HG02759 (cell line): ENCODE data around the gene OR5W2.
A peak's percentile ranks its signal among the peaks of the same experiment; 100 is the strongest.
"Not testable (repeated sequence)": the region's sequence is repeated elsewhere in the genome, so short reads cannot be mapped to it uniquely, and the experiment has no call there.

Experiments used
- ATAC-seq: cut with Tn5 transposase; IDR thresholded peaks from one replicate; pipeline ENCODE4 v1.9.1; 2021; ENCODE audit warnings: mild to moderate bottlenecking, moderate library complexity; ENCODE audit not compliant: unreplicated experiment

The OR5W2 gene

DNA sequence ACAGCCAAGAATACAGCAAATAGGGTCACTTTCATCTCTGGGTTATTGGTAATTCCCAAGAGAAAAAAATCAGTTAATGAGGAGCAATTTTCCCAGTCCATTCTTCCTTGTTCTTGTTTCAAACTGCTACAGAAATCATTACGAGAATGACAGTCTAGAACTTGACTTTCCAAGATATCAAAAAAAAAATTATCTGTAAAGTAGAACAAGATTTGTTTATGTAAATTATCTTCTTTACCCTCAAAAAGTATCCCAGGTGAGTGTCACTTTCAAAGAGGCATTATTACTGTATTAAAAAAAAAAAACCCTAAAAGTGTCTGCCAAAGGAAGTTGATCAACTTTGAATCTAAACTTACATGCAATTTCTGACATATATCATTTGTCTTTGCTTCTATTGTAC, at the start of gene OR5W2:
TSS of gene OR5W2 (minus strand) at position 101 of the 400 bp plus-strand sequence. CDS start at position 101, 0 bp downstream.
- ATAC-seq, result no peak

DNA sequence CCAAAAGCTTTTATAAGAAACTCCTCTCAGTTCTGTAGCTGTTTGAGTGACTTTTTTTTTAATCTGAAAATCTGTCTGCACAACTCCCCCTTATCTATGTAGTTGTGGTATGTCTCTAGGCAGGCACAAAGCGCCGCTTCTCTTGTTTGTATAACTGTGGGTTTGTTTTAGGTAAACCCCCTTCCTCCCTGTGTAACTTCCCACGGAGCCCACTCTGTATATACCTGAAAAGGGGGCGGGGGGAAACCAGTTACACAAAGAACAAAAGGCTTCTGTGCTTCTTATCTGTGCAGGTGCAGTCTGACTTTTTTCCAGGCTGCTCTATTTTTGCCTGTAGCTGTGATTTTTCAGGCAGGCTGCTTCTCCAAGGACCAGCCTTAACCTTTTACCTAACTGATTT, 42.1 kb upstream of the OR5W2 start:
- ATAC-seq, result no peak

DNA sequence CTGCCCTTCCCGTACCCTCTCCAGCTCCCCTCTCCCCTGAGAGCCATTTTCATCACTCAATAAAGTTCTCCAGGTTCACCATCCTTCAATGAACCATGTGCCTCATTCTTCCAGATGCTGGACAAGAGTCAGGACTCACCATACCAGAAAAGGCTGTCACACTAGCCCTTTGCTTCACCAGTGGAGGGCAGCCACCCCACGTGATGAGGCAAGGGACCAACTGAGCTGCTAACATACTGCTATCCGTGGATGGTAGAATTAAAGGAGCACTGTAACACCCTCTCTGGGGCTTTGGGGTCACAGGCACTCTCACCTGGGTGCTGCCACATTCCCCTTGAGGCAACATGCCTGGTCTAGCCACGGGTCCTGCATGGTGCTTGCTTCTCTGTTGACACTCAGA, 34.9 kb upstream of the OR5W2 start:
- ATAC-seq, result no peak

DNA sequence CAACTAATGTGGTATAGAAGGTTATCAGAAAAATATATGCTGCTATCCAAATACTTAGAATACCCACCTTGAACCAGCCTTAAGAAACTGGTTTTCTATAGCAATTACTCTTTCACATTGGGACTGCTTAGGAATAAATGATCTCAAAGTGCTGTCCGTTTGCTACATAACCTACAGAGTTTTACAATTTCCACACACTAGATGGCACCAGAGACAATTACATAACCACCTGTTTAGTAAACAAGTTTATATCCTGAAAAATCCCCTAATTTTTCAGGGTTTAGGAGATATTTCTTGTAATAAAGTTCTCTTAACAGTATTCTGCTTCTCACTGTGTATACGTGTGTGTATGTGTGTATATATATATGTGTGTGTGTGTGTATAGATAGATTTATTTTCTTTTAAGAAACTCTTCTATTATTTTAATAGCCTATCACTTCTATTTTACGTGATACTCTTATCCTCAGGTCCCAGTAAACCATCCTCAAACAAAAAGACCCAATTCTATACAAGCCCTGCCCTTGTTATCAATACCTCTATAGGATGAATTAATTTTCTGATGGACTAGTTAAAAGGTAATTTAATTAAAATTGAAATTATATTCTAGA, 28.5 kb upstream of the OR5W2 start:
- peak; percentile 68 for ATAC-seq

DNA sequence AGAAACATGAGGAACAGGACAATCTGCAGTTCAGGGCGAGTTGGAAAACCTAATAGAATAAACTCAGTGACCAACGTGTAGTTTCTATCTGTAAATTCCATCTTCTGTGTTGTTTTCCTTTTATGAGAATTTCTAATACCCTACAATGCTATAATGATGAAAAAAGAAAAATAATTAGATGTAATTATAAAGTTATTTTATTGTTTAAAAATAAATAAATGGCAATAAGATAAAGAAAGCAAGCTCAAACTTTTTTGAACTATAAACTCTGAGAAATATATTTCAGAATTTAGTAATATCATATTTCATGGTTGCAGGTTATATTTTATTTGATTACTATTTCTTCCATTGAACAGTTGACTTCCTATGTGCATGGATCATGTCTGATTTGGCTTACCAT, 21.9 kb upstream of the OR5W2 start, which contains the start of gene OR5I1:
TSS of gene OR5I1 (minus strand) at position 101 of the 400 bp plus-strand sequence. CDS start at position 101, 0 bp downstream.
- no peak for ATAC-seq

DNA sequence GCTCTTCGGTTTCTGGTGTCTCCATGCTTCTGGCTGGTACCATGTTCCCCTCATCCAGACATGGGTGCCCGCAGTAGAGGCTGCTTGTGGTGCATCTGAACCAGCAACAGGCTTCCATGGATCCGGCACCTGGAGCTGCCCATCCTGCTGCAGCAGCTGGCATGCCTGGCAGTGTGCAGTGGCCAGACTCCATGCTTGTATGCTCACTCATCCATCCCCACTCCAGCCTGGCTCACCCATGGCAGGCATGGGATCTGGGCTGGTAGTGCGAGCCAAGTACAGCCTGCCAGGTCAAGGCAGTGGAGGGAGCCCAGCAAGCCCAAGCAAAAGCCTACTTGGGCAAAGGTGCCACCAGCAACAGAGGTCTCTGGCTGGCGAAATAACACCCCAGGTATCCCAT, 6.2 kb upstream of the OR5W2 start:
- no peak for ATAC-seq

DNA sequence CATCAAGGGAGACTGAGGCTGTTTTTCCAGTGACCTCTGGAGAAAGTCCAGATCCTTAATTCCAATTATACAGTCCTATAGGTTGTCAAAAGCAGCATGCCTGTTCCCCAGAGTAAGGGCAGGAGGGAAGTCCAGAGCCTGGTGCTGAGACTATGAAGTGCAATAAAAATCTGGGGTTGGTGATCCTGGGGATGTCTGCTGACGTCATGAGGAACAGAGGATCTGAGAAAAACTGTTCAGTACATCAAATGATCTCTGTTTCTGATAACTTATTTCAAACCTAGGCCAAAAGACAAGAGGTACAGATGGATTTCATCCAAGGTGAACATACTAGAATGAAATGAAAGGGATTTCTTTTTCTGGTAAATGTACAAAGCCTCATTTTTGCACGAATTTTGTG, 12.1 kb downstream of the OR5W2 start:
- ATAC-seq, result no peak

DNA sequence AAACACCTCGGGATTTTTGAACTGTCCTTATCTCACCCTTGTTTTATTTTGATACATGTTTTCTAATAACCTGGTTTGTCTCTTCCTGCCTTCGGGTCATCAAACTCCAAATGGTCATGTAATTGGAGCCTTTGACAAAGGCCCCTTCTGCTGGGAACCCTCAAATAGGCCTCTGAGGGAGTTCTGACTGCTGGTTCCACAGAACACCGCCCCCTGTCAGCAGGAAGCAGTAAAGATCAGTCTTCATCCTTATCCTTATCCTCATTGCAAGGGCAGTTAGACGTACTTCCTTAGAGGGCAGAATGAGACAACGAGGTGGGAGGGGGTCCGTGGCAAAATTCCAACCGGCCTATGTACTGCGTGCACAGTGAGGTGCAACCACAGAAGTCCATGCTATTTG, 19.2 kb downstream of the OR5W2 start:
- no peak for ATAC-seq

DNA sequence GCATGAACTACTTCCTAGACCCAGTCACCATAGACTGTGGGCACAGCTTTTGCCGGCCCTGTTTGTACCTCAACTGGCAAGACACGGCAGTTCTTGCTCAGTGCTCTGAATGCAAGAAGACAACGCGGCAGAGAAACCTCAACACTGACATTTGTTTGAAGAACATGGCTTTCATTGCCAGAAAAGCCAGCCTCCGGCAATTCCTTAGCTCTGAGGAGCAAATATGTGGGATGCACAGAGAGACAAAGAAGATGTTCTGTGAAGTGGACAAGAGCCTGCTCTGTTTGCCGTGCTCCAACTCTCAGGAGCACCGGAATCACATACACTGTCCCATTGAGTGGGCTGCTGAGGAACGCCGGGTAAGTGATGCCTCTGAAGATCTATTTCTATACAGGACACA, 28.9 kb downstream of the OR5W2 start:
- ATAC-seq, result not testable (repeated sequence)

DNA sequence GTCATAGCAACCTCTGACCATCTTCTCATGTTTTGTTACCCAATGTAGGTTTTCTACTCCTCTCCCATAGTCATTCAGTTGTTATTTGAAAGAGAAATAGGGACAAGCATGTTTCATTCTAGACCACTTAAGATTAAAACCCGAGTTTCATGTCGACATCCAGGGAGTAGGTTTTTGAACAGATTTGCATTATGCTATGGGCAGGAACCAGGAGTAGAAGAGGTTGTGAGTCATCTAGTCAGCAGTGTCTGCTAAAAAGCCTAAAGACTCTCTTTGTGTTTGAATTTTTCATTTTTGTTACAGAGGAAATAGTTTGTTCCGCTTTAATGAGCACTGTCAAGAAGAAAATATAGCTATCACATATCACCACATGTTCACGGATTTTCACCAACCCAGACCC, 29.4 kb downstream of the OR5W2 start:
- ATAC-seq, result not testable (repeated sequence)

DNA sequence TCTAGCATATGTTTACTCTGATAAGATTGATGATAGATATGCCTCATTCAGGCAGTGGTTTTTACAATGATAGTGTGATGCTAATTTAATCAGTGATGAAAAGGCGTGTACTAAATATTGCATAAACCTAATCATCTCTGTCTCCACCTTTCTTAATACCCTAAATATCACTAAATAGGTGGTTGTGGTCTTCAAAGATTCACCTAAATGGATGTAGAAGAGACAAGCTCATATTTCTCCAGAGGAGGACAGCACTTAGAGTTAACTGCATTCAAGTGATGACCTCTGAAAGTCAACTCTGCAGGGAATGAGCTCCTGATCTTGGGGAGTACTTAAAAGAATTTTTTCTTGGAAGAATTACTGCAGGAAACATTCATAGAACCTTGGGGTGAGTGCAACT, 31.4 kb downstream of the OR5W2 start, which contains the start of gene TRIM51:
TSS of gene TRIM51 (plus strand) at position 301 of the 400 bp plus-strand sequence. CDS start 2,132 bp downstream, outside the sequence.
- ATAC-seq, result not testable (repeated sequence)

DNA sequence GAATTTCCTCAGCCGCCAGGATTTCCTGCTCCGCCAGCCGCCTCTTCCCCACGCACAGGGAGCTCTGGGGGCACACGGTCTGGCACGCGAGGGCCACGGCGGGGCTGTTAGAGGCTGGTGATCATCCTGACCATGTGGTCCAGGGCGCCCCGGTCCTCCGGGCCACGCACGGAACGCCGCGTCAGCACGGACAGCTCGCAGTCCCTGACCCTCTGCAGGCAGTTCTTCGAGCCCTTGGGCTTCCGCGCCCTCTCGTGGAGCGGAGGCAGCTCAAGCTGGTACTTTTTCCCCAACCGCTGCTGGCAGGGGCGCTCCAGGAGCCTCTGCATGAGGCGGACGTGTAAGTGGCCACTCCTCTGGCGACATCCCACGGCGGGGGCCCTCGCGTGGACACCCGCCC, 41.2 kb downstream of the OR5W2 start:
- not testable (repeated sequence) for ATAC-seq

DNA sequence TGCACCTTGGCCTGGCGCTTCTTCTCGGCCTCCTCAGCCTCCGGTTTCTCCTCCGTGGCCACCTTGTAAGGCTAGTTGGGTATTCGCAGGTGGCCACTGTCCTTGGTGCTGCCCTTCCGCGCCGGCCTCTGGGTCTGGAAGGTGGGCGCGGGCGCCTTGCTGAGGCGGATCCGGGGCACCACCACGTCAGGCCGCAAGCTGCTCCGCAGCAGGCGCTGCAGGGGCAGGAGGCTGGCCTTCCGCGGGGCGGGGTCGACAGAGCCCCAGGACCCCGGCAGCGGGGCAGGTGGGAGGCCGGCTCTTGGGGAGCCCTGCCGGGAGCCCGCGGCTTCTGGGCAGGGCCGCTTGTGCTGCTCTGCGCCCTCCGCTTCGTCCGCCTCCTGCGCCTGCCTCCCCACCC, 41.7 kb downstream of the OR5W2 start:
- ATAC-seq, result not testable (repeated sequence)

DNA sequence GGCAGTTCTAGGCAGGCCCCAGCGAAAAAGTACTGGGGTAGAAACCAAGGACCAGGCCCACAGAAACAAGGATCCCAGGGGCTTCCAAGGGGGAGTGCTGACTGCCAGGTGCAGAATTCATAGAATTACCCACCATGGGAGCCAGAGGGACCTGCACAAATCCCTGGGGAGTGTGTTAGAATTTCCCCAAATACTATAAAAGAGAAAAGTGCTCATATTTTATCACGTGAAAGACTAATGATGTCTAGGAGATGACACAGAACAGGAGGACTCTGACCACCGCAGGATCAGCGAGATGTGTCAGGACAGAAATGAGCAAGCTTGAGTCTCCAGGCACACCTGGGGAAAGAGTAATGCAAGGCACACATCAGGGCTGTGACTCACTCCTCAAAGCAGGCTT, 47.0 kb downstream of the OR5W2 start:
- not testable (repeated sequence) for ATAC-seq
